Measurements from ENCODE around the gene HMCN1. TPM values are rescaled to one million over a fixed set of nuclear protein-coding genes. Genes with fewer than 3 reads are reported as not detected.

Gene HMCN1
- total and polyA plus RNA-seq, 12 donors: 0.56 to 5.8 (median 2.7) TPM

DNA sequence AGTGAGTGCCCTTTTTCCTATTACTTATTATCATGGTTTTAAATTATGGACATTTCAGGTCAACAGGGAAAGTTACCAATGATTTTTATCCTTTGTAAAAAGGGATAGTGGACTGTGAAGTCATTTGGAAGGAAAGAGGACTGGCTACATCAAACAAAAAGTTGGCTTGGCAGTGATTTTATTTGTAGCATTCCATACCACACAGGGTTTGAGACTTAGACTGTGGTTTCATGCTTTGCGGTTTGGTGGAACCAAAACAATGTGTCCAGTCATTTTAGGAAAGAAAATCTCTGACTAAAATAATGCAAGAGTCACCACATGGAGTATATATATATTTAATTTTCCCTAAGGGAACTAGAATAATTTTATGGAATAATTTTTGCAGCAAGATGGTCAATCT is 239.5 kb downstream of the HMCN1 start:
- H3K4me3 ChIP-seq: no peak overlapping the region
- intact Hi-C loops (cut with DNase I): no loop called here
- H3K27ac ChIP-seq: no peak overlapping the region
- H3K36me3 ChIP-seq (replicated peaks in 1 of 2): no peaks in the 10 kb centered on the region
- H3K9me3 ChIP-seq (replicated peaks in 1 of 3): no peaks in the 10 kb centered on the region
- DNase-seq: no peak
- no peak for TF ChIP-seq POLR2A (IDR thresholded peaks at IDR 0.05)
- TF ChIP-seq, protein P1, sequence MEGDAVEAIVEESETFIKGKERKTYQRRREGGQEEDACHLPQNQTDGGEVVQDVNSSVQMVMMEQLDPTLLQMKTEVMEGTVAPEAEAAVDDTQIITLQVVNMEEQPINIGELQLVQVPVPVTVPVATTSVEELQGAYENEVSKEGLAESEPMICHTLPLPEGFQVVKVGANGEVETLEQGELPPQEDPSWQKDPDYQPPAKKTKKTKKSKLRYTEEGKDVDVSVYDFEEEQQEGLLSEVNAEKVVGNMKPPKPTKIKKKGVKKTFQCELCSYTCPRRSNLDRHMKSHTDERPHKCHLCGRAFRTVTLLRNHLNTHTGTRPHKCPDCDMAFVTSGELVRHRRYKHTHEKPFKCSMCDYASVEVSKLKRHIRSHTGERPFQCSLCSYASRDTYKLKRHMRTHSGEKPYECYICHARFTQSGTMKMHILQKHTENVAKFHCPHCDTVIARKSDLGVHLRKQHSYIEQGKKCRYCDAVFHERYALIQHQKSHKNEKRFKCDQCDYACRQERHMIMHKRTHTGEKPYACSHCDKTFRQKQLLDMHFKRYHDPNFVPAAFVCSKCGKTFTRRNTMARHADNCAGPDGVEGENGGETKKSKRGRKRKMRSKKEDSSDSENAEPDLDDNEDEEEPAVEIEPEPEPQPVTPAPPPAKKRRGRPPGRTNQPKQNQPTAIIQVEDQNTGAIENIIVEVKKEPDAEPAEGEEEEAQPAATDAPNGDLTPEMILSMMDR (IDR thresholded peaks at IDR 0.05): no peak
- WGBS, 4 donors: 80 to 92% (median 87%) methylated on average over 1 of the region's 1 CpG
- no peaks in the 10 kb centered on the region for H3K27me3 ChIP-seq
- H3K4me1 ChIP-seq (replicated peaks in 1 of 2): no peaks in the 10 kb centered on the region

DNA sequence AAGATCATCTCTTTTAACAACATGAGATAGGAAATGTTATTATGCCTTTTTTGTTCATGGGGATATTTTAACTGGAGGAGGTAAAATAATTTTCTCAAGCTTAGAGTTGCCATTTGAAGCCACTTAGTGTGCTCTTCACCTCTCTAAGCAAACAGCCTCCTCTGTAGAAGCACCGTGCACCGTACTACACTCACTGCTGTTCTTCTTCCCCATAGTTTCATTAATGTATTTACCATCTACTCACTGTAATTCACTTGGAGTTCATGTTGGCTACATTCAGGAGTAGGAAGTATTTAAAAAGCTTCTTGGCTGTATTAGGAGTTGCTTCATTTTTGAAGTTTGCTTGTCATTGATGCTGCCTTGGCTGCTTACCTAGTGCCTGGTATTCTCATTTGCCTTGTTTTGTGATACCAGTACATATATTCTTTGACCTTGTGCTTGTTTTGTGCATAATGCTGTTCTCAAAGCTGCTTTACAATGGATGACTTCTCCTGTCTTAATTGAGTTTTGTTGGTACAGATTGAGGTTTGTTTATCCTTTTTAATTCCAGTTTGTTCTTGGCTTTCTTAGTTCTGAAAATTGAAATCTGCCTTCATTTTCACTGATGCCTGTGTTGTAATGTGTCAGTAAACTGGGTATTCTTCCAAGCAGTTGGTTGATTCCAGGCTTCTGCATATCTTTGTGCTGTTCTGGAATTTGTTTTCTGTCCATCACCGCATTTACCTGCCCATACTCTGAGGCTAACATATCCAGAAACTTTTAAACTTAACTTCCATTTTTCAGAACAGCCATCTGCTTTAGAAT is 240.4 kb downstream of the HMCN1 start:
- no peak overlapping the region for H3K27ac ChIP-seq
- DNase-seq: no peak

DNA sequence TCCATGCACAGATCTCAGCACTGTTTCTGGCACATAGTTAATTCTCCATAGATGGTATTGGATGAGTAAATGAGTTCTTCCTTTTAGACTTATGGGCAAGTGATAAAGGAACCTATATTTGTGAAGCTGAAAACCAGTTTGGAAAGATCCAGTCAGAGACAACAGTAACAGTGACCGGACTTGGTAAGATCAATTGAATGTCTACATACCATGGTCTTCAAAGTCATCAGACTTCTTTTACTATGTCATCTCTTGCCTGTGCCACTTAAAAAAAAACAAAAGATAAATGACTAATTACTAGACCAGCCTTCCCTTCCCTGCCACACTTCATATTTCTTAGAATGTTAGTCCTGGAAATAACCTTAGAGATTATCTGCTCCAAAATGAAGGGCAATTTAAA is 246.7 kb downstream of the HMCN1 start:
- H3K27ac ChIP-seq: no peak overlapping the region
- intact Hi-C loops (cut with DNase I): no loop called here
- WGBS, 4 donors: 94 to 98% (median 95%) methylated on average over 1 of the region's 1 CpG

More for the DNA sequence above, 240.4 kb downstream of the HMCN1 start:
- intact Hi-C loops (cut with DNase I): no loop called here
- 84 to 93% (median 89%) methylated on average over 3 of the region's 3 CpGs for WGBS, 4 donors
- no peak for TF ChIP-seq POLR2A (IDR thresholded peaks at IDR 0.05)
- TF ChIP-seq, protein P1 (IDR thresholded peaks at IDR 0.05): no peak
- H3K9me3 ChIP-seq (replicated peaks in 1 of 3): no peaks in the 10 kb centered on the region
- H3K4me1 ChIP-seq (replicated peaks in 1 of 2): no peaks in the 10 kb centered on the region
- H3K36me3 ChIP-seq (replicated peaks in 1 of 2): no peaks in the 10 kb centered on the region
- H3K27me3 ChIP-seq: no peaks in the 10 kb centered on the region
- H3K4me3 ChIP-seq: no peak overlapping the region

DNA sequence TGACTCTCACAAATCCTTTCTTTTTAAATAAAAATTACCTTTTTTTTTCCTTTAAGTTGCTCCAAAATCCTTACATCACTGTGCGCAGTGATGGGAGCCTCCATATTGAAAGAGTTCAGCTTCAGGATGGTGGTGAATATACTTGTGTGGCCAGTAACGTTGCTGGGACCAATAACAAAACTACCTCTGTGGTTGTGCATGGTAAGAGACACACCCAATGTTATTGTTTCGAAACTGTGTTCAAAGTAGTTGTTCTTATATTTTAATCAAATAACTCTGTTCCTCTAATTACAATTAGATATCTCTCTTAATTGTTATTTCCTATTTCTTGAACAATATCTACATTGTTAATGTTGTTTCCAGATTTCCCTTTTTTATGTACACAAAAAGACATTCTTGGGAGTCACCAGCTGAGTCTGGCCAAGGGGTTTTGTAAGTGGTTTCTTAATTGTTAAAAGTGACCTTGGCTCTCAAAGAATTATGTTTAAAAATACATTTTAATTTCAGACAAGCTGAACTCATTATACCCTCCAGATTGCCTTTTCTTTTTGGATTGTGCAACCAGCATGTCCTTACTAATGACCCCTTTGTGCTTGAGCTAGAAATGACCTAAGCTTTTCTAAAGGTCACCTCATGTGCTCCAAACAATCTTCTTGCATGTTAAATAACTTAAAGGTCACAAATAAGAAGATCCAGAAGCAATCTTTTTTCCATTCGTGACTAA is 250.1 kb downstream of the HMCN1 start:
- Histone ChIP-seq H3K4me3 (no peak overlapping the region), H3K27ac (no peak overlapping the region), H3K9me3 (replicated peaks in 1 of 3) (no peaks in the 10 kb centered on the region), H3K4me1 (replicated peaks in 1 of 2) (no peaks in the 10 kb centered on the region), H3K36me3 (replicated peaks in 1 of 2) (no peaks in the 10 kb centered on the region), H3K27me3 (no peaks in the 10 kb centered on the region)
- WGBS, 4 donors: 64 to 70% (median 67%) methylated on average over 4 of the region's 4 CpGs
- DNase-seq: peak in 1 of 7 donors; percentile 11
- TF ChIP-seq, protein P1 (IDR thresholded peaks at IDR 0.05): no peak
- TF ChIP-seq POLR2A (IDR thresholded peaks at IDR 0.05): no peak
- intact Hi-C loops (cut with DNase I): no loop called here

More for the DNA sequence above, 246.7 kb downstream of the HMCN1 start:
- Histone ChIP-seq H3K36me3 (replicated peaks in 1 of 2) (no peaks in the 10 kb centered on the region), H3K27me3 (no peaks in the 10 kb centered on the region), H3K4me1 (replicated peaks in 1 of 2) (no peaks in the 10 kb centered on the region), H3K9me3 (replicated peaks in 1 of 3) (no peaks in the 10 kb centered on the region), H3K4me3 (no peak overlapping the region)
- DNase-seq: no peak
- TF ChIP-seq, protein P1 (IDR thresholded peaks at IDR 0.05): no peak
- TF ChIP-seq POLR2A (IDR thresholded peaks at IDR 0.05): no peak

Measured in adrenal gland (tissue), 12 donors.